ENCODE results near the gene HEY2. TPM values are rescaled to one million over a fixed set of nuclear protein-coding genes. Genes with fewer than 3 reads are reported as not detected.

Gene HEY2
- total and polyA plus RNA-seq, 10 of the 15 experiments (the other 5 are each of a cell fraction or from before 2014, with no cell fraction given) = 0.01 to 0.32 (median 0.08) TPM; not detected in 4

GRCh38 chr6:125765944-125766343 lies 16.5 kb downstream of the HEY2 start (continued):
- TF ChIP-seq PRDM15 (CRISPR knock-in tag; IDR thresholded peaks at IDR 0.05) (no peak), ASH2L (IDR thresholded peaks at IDR 0.05; ENCODE audit: borderline replicate concordance, low read depth) (no peak), SREBF1 (IDR thresholded peaks at IDR 0.05; ENCODE audit: low read length) (no peak), SMAD1 (IDR thresholded peaks at IDR 0.05; ENCODE audit: low read depth, partially characterized antibody) (no peak), WRNIP1 (IDR thresholded peaks at IDR 0.05; ENCODE audit: borderline replicate concordance, low read depth, low read length) (no peak)

GRCh38 chr6:125766641-125767040 lies 17.2 kb downstream of the HEY2 start:
- in situ Hi-C loops (cut with MboI) = loop anchor here (5.0 to 25.0 kb wide), 5 partner anchors 242 to 1346 kb away; partner anchors contain the start of genes RSPO3 and TPD52L1
- SMC1A ChIA-PET (ENCODE audit: uncharacterized antibody, unreplicated experiment) = interaction anchor here (1.1 to 5.8 kb wide), 5 partner anchors 13 to 547 kb away, joined by 3 to 49 read pairs (median 3); no protein-coding TSS in a partner anchor

More at GRCh38 chr6:125766641-125767040, 17.2 kb downstream of the HEY2 start:
- Histone ChIP-seq H3K9me3 (replicated peaks; ENCODE audit: control insufficient read depth, insufficient read depth, low read length) (no peaks in the 10 kb centered on the region), H3K79me2 (ENCODE audit: control insufficient read depth, insufficient read depth, low read length) (no peaks in the 10 kb centered on the region), H3K27me3 (replicated peaks in 1 of 2; ENCODE audit: control insufficient read depth in 2 of 2, insufficient read depth in 2 of 2, low read length in 1 of 2) (no peaks in the 10 kb centered on the region), H3K36me3 (ENCODE audit: control insufficient read depth in 2 of 2, insufficient read depth in 2 of 2, low read length in 1 of 2) (no peaks in the 10 kb centered on the region), H3K4me1 (ENCODE audit: control insufficient read depth, insufficient read depth, low read length) (no peaks in the 10 kb centered on the region), H3K4me2 (ENCODE audit: control insufficient read depth, insufficient read depth) (no peak overlapping the region), H4K20me1 (ENCODE audit: control insufficient read depth, insufficient read depth) (no peaks in the 10 kb centered on the region), H2AFZ (ENCODE audit: control insufficient read depth, low read depth, low read length) (no peak overlapping the region), H3K27ac (ENCODE audit: control insufficient read depth, insufficient read depth) (no peak overlapping the region), H3K9ac (ENCODE audit: control insufficient read depth, insufficient read depth, low read length) (no peak overlapping the region), H3K4me3 (no peak overlapping the region)
- no peak for FAIRE-seq
- ChIA-PET RAD21 (ENCODE audit: unreplicated experiment) (interaction anchor here (0.8 to 1.3 kb wide), 3 partner anchors 451 to 456 kb away, joined by 3 to 4 read pairs (median 3); no protein-coding TSS in a partner anchor), POLR2A (no interaction called here), CTCF (interaction anchor here (0.7 to 7.5 kb wide), 4 partner anchors 7 to 454 kb away, joined by 3 to 116 read pairs (median 11); no protein-coding TSS in a partner anchor)
- 8% methylated on average over 4 of the region's 4 CpGs for WGBS (ENCODE audit: insufficient coverage, insufficient replicate concordance, low lambda C conversion rate, missing lambda C conversion rate)
- ATAC-seq = no peak
- BruUV-seq (replicated peaks) = no TSS peak
- TF ChIP-seq IKZF1 (conservative IDR thresholded peaks at IDR 0.05) (no peak), ZBTB4 (CRISPR knock-in tag; IDR thresholded peaks at IDR 0.05) (no peak), HDAC6 (IDR thresholded peaks at IDR 0.05; ENCODE audit: unreplicated experiment) (no peak), SIX5 (IDR thresholded peaks at IDR 0.05; ENCODE audit: low read depth, low read length, severe bottlenecking) (no peak), FOXK2 (IDR thresholded peaks at IDR 0.05) (no peak), ASH2L (IDR thresholded peaks at IDR 0.05; ENCODE audit: borderline replicate concordance, low read depth) (no peak), TAF1 (IDR thresholded peaks at IDR 0.05; ENCODE audit: borderline replicate concordance, low read depth, low read length) (no peak), GABPA (IDR thresholded peaks at IDR 0.05; ENCODE audit: low read depth) (no peak)
- DNase-seq (ENCODE audit: low read depth, low spot score) = no peak
- intact Hi-C loops (cut with micrococcal nuclease; ENCODE audit: unreplicated experiment) = loop anchor here (10.0 kb wide), 2 partner anchors 572 to 612 kb away; partner anchors contain the start of gene TPD52L1
